CD4-positive, alpha-beta T cell (primary cell): ENCODE measurements around the gene C16orf96. TPM values are rescaled to one million over a fixed set of nuclear protein-coding genes. Genes with fewer than 3 reads are reported as not detected.

ENCODE experiments used
- ATAC-seq: fragments of 200-7000 bp; cut with Tn5 transposase; one replicate; pipeline ENCODE4 v1.10.0; 2022; ENCODE audit warnings: mild to moderate bottlenecking; ENCODE audit not compliant: poor library complexity
- CTCF ChIA-PET: fragments of 350-600 bp; sonication (Branson Sonifier 250); formaldehyde crosslinking; loops from one replicate; lab custom pipeline; 2021; ENCODE audit warnings: antibody characterized with exemption, inconsistent platforms; lab: Charles Lee
- POLR2A ChIA-PET: fragments of 350-600 bp; sonication (Branson Sonifier 250); formaldehyde crosslinking; loops from one replicate; lab custom pipeline; 2021; ENCODE audit warnings: antibody characterized with exemption, inconsistent platforms; lab: Charles Lee
- DNase-seq, 14 experiments: peaks; one replicate each; pipeline ENCODE4 v3.0.0-alpha.2; 2013 to 2020; ENCODE audit warnings: mixed read lengths in 2 of 14
- H3K27ac ChIP-seq, 2 donors: one replicate each; pipeline versions ENCODE4 v1.5.1 to v1.7.0; 2013; ENCODE audit warnings: low read length in 2 of 2, low read depth in 1 of 2, mild to moderate bottlenecking in 1 of 2
- H3K27me3 ChIP-seq, 2 experiments: 1 replicate in 1 of 2; 2 replicates in 1 of 2; pipeline versions ENCODE4 v1.6.1 to v1.7.0; 2013; ENCODE audit warnings: low read length in 2 of 2, control low read depth in 1 of 2, mild to moderate bottlenecking in 1 of 2, moderate library complexity in 1 of 2; ENCODE audit not compliant: insufficient read depth in 2 of 2, control insufficient read depth in 1 of 2
- H3K36me3 ChIP-seq: one replicate; pipeline ENCODE4 v1.6.1; 2013; ENCODE audit warnings: low read length, control low read depth; ENCODE audit not compliant: insufficient read depth
- H3K4me1 ChIP-seq: one replicate; pipeline ENCODE4 v1.6.1; 2013; ENCODE audit warnings: low read length, control low read depth; ENCODE audit not compliant: insufficient read depth
- H3K4me3 ChIP-seq: one replicate; pipeline ENCODE4 v1.5.1; 2013; ENCODE audit warnings: mild to moderate bottlenecking, low read length, moderate library complexity
- H3K9me3 ChIP-seq, 2 experiments: 1 replicate in 1 of 2; 2 replicates in 1 of 2; pipeline versions ENCODE4 v1.6.1 to v1.7.0; 2013; ENCODE audit warnings: low read length in 2 of 2, mild to moderate bottlenecking in 2 of 2, control low read depth in 1 of 2, moderate library complexity in 1 of 2; ENCODE audit not compliant: control insufficient read depth in 1 of 2, insufficient read depth in 1 of 2
- H3K27ac Mint-ChIP-seq: one replicate; pipeline ENCODE4 v1.8.0; 2020; ENCODE audit warnings: mixed read lengths
- H3K27me3 Mint-ChIP-seq: one replicate; pipeline ENCODE4 v1.8.0; 2021; ENCODE audit warnings: mixed read lengths
- H3K36me3 Mint-ChIP-seq: one replicate; pipeline ENCODE4 v1.8.0; 2021; ENCODE audit warnings: low read depth, mixed read lengths
- H3K4me1 Mint-ChIP-seq: one replicate; pipeline ENCODE4 v1.8.0; 2021; ENCODE audit warnings: low read depth, mixed read lengths
- H3K4me3 Mint-ChIP-seq: one replicate; pipeline ENCODE4 v1.8.0; 2020; ENCODE audit warnings: mild to moderate bottlenecking, mixed read lengths
- H3K9me3 Mint-ChIP-seq: one replicate; pipeline ENCODE4 v1.8.0; 2020; ENCODE audit warnings: mixed read lengths
- intact Hi-C, 2 experiments: fragments of 100-400 bp; cut with DNase I in 1 of 2; cut with micrococcal nuclease in 1 of 2; formaldehyde crosslinking; loops; one replicate each; pipeline versions ENCODE4 v1.15.1 to v1.9.0; 2023 to 2025; cut with DNase I, micrococcal nuclease
- total RNA-seq, 174 experiments: library from RNA in 2 of 174; stranded (reverse) in 2 of 174; gene quantifications; one replicate each; pipeline ENCODE4 v1.2.3 and lab custom pipeline; 2021 to 2026
- TF ChIP-seq, protein P1 (sequence below): fragments of 200-600 bp; IDR thresholded peaks from one replicate; pipeline ENCODE4 v1.8.0; 2022; ENCODE audit warnings: antibody characterized with exemption, mild to moderate bottlenecking

C16orf96 gene
- total RNA-seq, 2 experiments from 2014 or later, result 0.27 to 0.42 TPM

DNA sequence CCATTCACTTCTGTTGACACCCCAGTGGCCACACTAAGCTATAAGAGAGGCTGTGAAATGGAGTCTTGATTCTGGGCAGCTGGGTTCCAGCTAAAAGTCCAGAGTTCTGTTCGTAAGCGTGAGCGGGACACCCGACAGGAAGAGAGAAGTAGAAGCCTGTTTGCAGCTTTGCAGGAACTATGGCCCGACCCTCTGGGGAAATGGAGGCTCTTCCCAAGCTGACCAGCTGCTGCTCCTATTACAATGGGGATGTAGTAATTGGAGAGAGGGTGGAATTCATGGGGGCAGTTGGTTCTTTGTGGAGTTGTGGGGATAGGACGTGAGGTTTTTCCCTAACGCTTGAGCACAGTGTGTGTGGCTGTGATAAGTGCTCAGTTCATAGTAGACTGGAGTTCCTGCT is 30.2 kb downstream of the C16orf96 start:
- ChIA-PET CTCF (interaction anchor here (0.7 to 1.9 kb wide), 5 partner anchors 38 to 110 kb away, joined by 3 to 9 read pairs (median 4); partner anchors contain the start of gene MGRN1), POLR2A (interaction anchor here (1.1 to 1.3 kb wide), 2 partner anchors 81 to 110 kb away, joined by 3 to 7 read pairs; partner anchors contain the start of gene HMOX2)
- no peak for ATAC-seq

GRCh38 chr16:4588386-4588785 is 32.2 kb downstream of the C16orf96 start:
- Histone ChIP-seq H3K4me1 (peaks cover 3% of the 10 kb centered on the region), H3K4me3 (no peak overlapping the region), H3K27ac (no peak overlapping the region), H3K9me3 (peaks cover 0 to 4% of the 10 kb centered on the region in 2 experiments), H3K36me3 (no peaks in the 10 kb centered on the region), H3K27me3 (peaks cover 0 to 8% of the 10 kb centered on the region in 2 experiments)
- DNase-seq (no peak), ATAC-seq (no peak)
- Mint-ChIP-seq H3K4me1 (no peaks in the 10 kb centered on the region), H3K4me3 (no peak overlapping the region), H3K27ac (no peak overlapping the region), H3K27me3 (peaks cover 8% of the 10 kb centered on the region), H3K36me3 (no peaks in the 10 kb centered on the region), H3K9me3 (no peaks in the 10 kb centered on the region)
- TF ChIP-seq, protein P1, sequence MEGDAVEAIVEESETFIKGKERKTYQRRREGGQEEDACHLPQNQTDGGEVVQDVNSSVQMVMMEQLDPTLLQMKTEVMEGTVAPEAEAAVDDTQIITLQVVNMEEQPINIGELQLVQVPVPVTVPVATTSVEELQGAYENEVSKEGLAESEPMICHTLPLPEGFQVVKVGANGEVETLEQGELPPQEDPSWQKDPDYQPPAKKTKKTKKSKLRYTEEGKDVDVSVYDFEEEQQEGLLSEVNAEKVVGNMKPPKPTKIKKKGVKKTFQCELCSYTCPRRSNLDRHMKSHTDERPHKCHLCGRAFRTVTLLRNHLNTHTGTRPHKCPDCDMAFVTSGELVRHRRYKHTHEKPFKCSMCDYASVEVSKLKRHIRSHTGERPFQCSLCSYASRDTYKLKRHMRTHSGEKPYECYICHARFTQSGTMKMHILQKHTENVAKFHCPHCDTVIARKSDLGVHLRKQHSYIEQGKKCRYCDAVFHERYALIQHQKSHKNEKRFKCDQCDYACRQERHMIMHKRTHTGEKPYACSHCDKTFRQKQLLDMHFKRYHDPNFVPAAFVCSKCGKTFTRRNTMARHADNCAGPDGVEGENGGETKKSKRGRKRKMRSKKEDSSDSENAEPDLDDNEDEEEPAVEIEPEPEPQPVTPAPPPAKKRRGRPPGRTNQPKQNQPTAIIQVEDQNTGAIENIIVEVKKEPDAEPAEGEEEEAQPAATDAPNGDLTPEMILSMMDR, result no peak
- intact Hi-C loops, result loop anchor here in 1 of 2 experiments (10.0 kb wide), 1 partner anchor 304 kb away; no protein-coding TSS in a partner anchor
- CTCF ChIA-PET, result no interaction called here
- POLR2A ChIA-PET, result no interaction called here

More for the DNA sequence above, 30.2 kb downstream of the C16orf96 start:
- H3K27me3 ChIP-seq, result peaks cover 0 to 8% of the 10 kb centered on the region in 2 experiments
- no peaks in the 10 kb centered on the region for H3K36me3 ChIP-seq
- no peak overlapping the region for H3K27ac ChIP-seq
- H3K4me1 ChIP-seq, result peaks cover 3% of the 10 kb centered on the region
- TF ChIP-seq, protein P1, result no peak
- peaks cover 0 to 4% of the 10 kb centered on the region in 2 experiments for H3K9me3 ChIP-seq
- H3K36me3 Mint-ChIP-seq, result no peaks in the 10 kb centered on the region
- no peak overlapping the region for H3K4me3 ChIP-seq
- no peak overlapping the region for H3K4me3 Mint-ChIP-seq
- intact Hi-C loops, result loop anchor here in 1 of 2 experiments (10.0 kb wide), 1 partner anchor 301 kb away; no protein-coding TSS in a partner anchor
- H3K27me3 Mint-ChIP-seq, result peaks cover 8% of the 10 kb centered on the region
- DNase-seq, result no peak
- no peaks in the 10 kb centered on the region for H3K9me3 Mint-ChIP-seq
- H3K4me1 Mint-ChIP-seq, result no peaks in the 10 kb centered on the region
- H3K27ac Mint-ChIP-seq, result no peak overlapping the region

DNA sequence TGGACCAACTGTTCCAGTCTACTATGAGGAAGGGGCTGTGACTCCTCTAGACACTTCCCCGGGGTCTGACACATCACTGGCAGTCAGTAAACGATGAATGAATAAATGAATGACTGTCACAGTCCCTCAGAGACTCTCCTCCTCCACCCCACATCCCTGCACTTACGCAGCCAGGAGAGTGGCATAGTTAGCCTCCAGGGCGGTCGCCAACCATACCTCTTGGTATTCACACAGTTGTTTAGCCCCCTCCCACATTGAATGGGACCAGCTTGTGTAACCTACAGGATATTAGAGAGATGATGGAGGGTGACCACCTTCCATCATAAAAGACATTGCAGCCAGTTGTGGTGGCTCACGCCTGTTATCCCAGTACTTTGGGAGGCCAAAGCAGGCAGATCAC is 32.8 kb downstream of the C16orf96 start:
- POLR2A ChIA-PET, result no interaction called here
- Histone ChIP-seq H3K27ac (no peak overlapping the region), H3K36me3 (no peaks in the 10 kb centered on the region), H3K9me3 (peaks cover 0 to 4% of the 10 kb centered on the region in 2 experiments), H3K4me1 (peaks cover 3% of the 10 kb centered on the region), H3K27me3 (peaks cover 0 to 8% of the 10 kb centered on the region in 2 experiments), H3K4me3 (no peak overlapping the region)
- H3K27me3 Mint-ChIP-seq, result peaks cover 8% of the 10 kb centered on the region
- H3K4me3 Mint-ChIP-seq, result no peak overlapping the region
- CTCF ChIA-PET, result no interaction called here
- ATAC-seq, result no peak
- intact Hi-C loops, result loop anchor here in 1 of 2 experiments (10.0 kb wide), 1 partner anchor 304 kb away; no protein-coding TSS in a partner anchor
- H3K27ac Mint-ChIP-seq, result no peak overlapping the region
- no peaks in the 10 kb centered on the region for H3K4me1 Mint-ChIP-seq
- TF ChIP-seq, protein P1, result no peak
- H3K36me3 Mint-ChIP-seq, result no peaks in the 10 kb centered on the region
- no peaks in the 10 kb centered on the region for H3K9me3 Mint-ChIP-seq
- DNase-seq, result no peak
